Activated B cell treated with CpG ODN at 0.5 μM for 24 hours (primary cell): ENCODE measurements around the gene AKAP3. TPM values are rescaled to one million over a fixed set of nuclear protein-coding genes. Genes with fewer than 3 reads are reported as not detected.

Experiments used
- ATAC-seq: fragments of 200-7000 bp; cut with Tn5 transposase; one replicate; pipeline ENCODE4 v1.10.0; 2021; ENCODE audit warnings: low read depth, mild to moderate bottlenecking, moderate library complexity
- CTCF ChIA-PET: fragments of 350-600 bp; sonication (Branson Sonifier 250); formaldehyde crosslinking; loops from one replicate; lab custom pipeline; 2021; ENCODE audit warnings: antibody characterized with exemption; lab: Charles Lee
- POLR2A ChIA-PET: fragments of 350-600 bp; sonication (Branson Sonifier 250); formaldehyde crosslinking; loops from one replicate; lab custom pipeline; 2021; ENCODE audit warnings: antibody characterized with exemption; lab: Charles Lee
- DNase-seq: peaks from one replicate; pipeline ENCODE4 v3.0.0; 2022
- H3K27ac Mint-ChIP-seq: one replicate; pipeline ENCODE4 v1.8.0; 2020; ENCODE audit warnings: mixed read lengths
- H3K27me3 Mint-ChIP-seq: one replicate; pipeline ENCODE4 v1.8.0; 2021; ENCODE audit warnings: mixed read lengths
- H3K36me3 Mint-ChIP-seq: one replicate; pipeline ENCODE4 v1.8.0; 2021; ENCODE audit warnings: low read depth, mixed read lengths
- H3K4me1 Mint-ChIP-seq: one replicate; pipeline ENCODE4 v1.8.0; 2021; ENCODE audit warnings: mixed read lengths
- H3K4me3 Mint-ChIP-seq: one replicate; pipeline ENCODE4 v1.8.0; 2020; ENCODE audit warnings: mild to moderate bottlenecking, mixed read lengths
- H3K9me3 Mint-ChIP-seq: one replicate; pipeline ENCODE4 v1.8.0; 2020; ENCODE audit warnings: mixed read lengths
- CTCF ChIP-seq: fragments of 200-600 bp; IDR thresholded peaks from one replicate; pipeline ENCODE4 v1.8.0; 2022; ENCODE audit warnings: antibody characterized with exemption, mild to moderate bottlenecking
- intact Hi-C: fragments of 100-400 bp; cut with micrococcal nuclease; formaldehyde crosslinking; loops from one replicate; pipeline ENCODE4 v1.15.1; 2024
- total RNA-seq: library from RNA; stranded (reverse); gene quantifications from 2 replicates; pipeline ENCODE4 v1.2.3, GENCODE V29; 2022

AKAP3 gene
- 3.4 and 3.7 TPM in 2 replicates for total RNA-seq

- Mint-ChIP-seq H3K27me3 (no peaks in the 10 kb centered on the region), H3K27ac (peak within 1 kb of the TSS; percentile 88), H3K9me3 (no peaks in the 10 kb centered on the region), H3K36me3 (peaks cover 24% of the 10 kb centered on the region), H3K4me3 (peak within 1 kb of the TSS; percentile 89), H3K4me1 (peaks cover 49% of the 10 kb centered on the region)
- POLR2A ChIA-PET: interaction anchor here (0.6 to 1.9 kb wide), 11 partner anchors 10 to 374 kb away, joined by 3 to 9 read pairs (median 4); partner anchors contain the start of gene RAD51AP1
- CTCF ChIA-PET: interaction anchor here (2.0 kb wide), 1 partner anchor 44 kb away, joined by 8 read pairs; no protein-coding TSS in a partner anchor
- DNase-seq (peak; percentile 67), ATAC-seq (peak; percentile 94)
- no peak for TF ChIP-seq CTCF
- intact Hi-C loops: loop anchor here (1.0 to 5.0 kb wide), 6 partner anchors 44 to 775 kb away; partner anchors contain the start of genes PARP11, RAD51AP1 and TIGAR
These were observed at the start of gene AKAP3, which contains the start of gene NDUFA9 for GRCh38 chr12:4648501-4649357. Gene AKAP3 (minus strand): TSS chr12:4649051. CDS start chr12:4638196, 10,855 bp downstream. Gene NDUFA9 (plus strand): TSS chr12:4649114. CDS start chr12:4649127, 13 bp downstream.

- no peak for DNase-seq
- Mint-ChIP-seq H3K4me3 (no peak overlapping the region), H3K36me3 (peaks cover 56% of the 10 kb centered on the region), H3K4me1 (no peaks in the 10 kb centered on the region), H3K27me3 (no peaks in the 10 kb centered on the region), H3K9me3 (no peaks in the 10 kb centered on the region), H3K27ac (no peak overlapping the region)
- POLR2A ChIA-PET: no interaction called here
- no peak for TF ChIP-seq CTCF
- ATAC-seq: no peak
- CTCF ChIA-PET: no interaction called here
- intact Hi-C loops: no loop called here
These were observed 41.9 kb upstream of the AKAP3 start for GRCh38 chr12:4690760-4691159.

- no peak for TF ChIP-seq CTCF
- intact Hi-C loops: no loop called here
- H3K36me3 Mint-ChIP-seq: peaks cover 77% of the 10 kb centered on the region
- ChIA-PET CTCF (no interaction called here), POLR2A (no interaction called here)
- no peak for ATAC-seq
- no peak overlapping the region for H3K27ac Mint-ChIP-seq
- no peaks in the 10 kb centered on the region for H3K27me3 Mint-ChIP-seq
- H3K4me1 Mint-ChIP-seq: no peaks in the 10 kb centered on the region
- no peaks in the 10 kb centered on the region for H3K9me3 Mint-ChIP-seq
- no peak overlapping the region for H3K4me3 Mint-ChIP-seq
- DNase-seq: no peak
These were observed 36.5 kb upstream of the AKAP3 start for GRCh38 chr12:4685317-4685716.

- no peak overlapping the region for H3K27ac Mint-ChIP-seq
- no peaks in the 10 kb centered on the region for H3K4me1 Mint-ChIP-seq
- intact Hi-C loops: no loop called here
- H3K36me3 Mint-ChIP-seq: peaks cover 64% of the 10 kb centered on the region
- no peaks in the 10 kb centered on the region for H3K27me3 Mint-ChIP-seq
- DNase-seq (no peak), ATAC-seq (no peak)
- H3K9me3 Mint-ChIP-seq: no peaks in the 10 kb centered on the region
- no peak overlapping the region for H3K4me3 Mint-ChIP-seq
- ChIA-PET POLR2A (no interaction called here), CTCF (no interaction called here)
- no peak for TF ChIP-seq CTCF
These were observed 32.9 kb upstream of the AKAP3 start for GRCh38 chr12:4681732-4682131.

- DNase-seq (no peak), ATAC-seq (no peak)
- no peak for TF ChIP-seq CTCF
- no peak overlapping the region for H3K4me3 Mint-ChIP-seq
- no peaks in the 10 kb centered on the region for H3K27me3 Mint-ChIP-seq
- ChIA-PET POLR2A (no interaction called here), CTCF (no interaction called here)
- peaks cover 46% of the 10 kb centered on the region for H3K36me3 Mint-ChIP-seq
- intact Hi-C loops: no loop called here
- H3K4me1 Mint-ChIP-seq: no peaks in the 10 kb centered on the region
- no peaks in the 10 kb centered on the region for H3K9me3 Mint-ChIP-seq
- no peak overlapping the region for H3K27ac Mint-ChIP-seq
These were observed 30.9 kb upstream of the AKAP3 start for GRCh38 chr12:4679711-4680110.
